ENCODE results near the gene GUCY2C.

GUCY2C gene

GRCh38 chr12:14619741-14620501 is 76.5 kb downstream of the GUCY2C start:
- no peak for DNase-seq

GRCh38 chr12:14618983-14619382 is 77.4 kb downstream of the GUCY2C start:
- no peak for DNase-seq

GRCh38 chr12:14614704-14615121 is 81.7 kb downstream of the GUCY2C start:
- DNase-seq: no peak

- DNase-seq: no peak
These were observed 82.7 kb downstream of the GUCY2C start for GRCh38 chr12:14613718-14614117.

GRCh38 chr12:14612898-14613445 is 83.4 kb downstream of the GUCY2C start:
- DNase-seq: no peak

- DNase-seq: no peak
These were observed 84.1 kb downstream of the GUCY2C start for GRCh38 chr12:14612250-14612649.

- DNase-seq: no peak
These were observed 84.7 kb downstream of the GUCY2C start for GRCh38 chr12:14611640-14612203.

GRCh38 chr12:14607568-14607967 is 88.8 kb downstream of the GUCY2C start:
- no peak for DNase-seq

- peak; percentile 12 for DNase-seq
These were observed 90.9 kb downstream of the GUCY2C start for GRCh38 chr12:14605401-14605989.

- no peak for DNase-seq
These were observed 94.5 kb downstream of the GUCY2C start for GRCh38 chr12:14601692-14602478.

- DNase-seq: no peak
These were observed 98.9 kb downstream of the GUCY2C start for GRCh38 chr12:14597480-14597879.

GRCh38 chr12:14591719-14592118 is 104.7 kb downstream of the GUCY2C start:
- no peak for DNase-seq

- DNase-seq: no peak
These were observed 107.0 kb downstream of the GUCY2C start for GRCh38 chr12:14589169-14590004.

- DNase-seq: no peak
These were observed 107.8 kb downstream of the GUCY2C start for GRCh38 chr12:14588571-14588970.

- no peak for DNase-seq
These were observed 117.8 kb downstream of the GUCY2C start for GRCh38 chr12:14578646-14579045.

- no peak for DNase-seq
These were observed 119.1 kb downstream of the GUCY2C start for GRCh38 chr12:14577344-14577743.

GRCh38 chr12:14576896-14577295 is 119.5 kb downstream of the GUCY2C start:
- no peak for DNase-seq

GRCh38 chr12:14575585-14575984 is 120.8 kb downstream of the GUCY2C start:
- DNase-seq: no peak

- no peak for DNase-seq
These were observed 123.3 kb downstream of the GUCY2C start for GRCh38 chr12:14573118-14573517.

GRCh38 chr12:14572401-14572800 is 124.0 kb downstream of the GUCY2C start:
- no peak for DNase-seq

GRCh38 chr12:14571779-14572178 is 124.6 kb downstream of the GUCY2C start:
- DNase-seq: no peak

- no peak for DNase-seq
These were observed 126.2 kb downstream of the GUCY2C start for GRCh38 chr12:14570231-14570630.
